ENCODE data around the gene FGF4. TPM values are rescaled to one million over a fixed set of nuclear protein-coding genes. Genes with fewer than 3 reads are reported as not detected.

The FGF4 gene
- total RNA-seq, 1 experiment from 2014 or later: not detected

DNA sequence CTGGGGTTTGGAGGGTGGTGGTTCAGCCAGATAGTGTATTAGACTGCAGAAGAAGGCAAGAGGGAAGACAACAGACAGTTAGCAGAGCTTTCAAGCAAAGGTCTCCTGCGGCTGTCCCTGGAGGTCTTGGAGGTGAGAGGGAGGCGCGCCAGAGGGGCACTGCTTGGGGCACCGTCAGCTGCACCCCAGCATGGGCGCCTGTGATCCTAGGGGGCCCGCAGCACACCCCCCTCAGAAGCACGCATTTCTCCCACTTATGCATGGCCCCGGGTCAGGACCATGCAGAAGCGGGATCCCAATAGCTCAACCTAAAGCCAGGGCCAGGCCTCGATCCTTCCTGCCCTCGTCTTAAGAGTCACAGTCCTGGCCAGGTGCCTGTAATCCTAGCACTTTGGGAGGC is 26.5 kb downstream of the FGF4 start:
- H3K27ac ChIP-seq (ENCODE audit: low read length): no peak overlapping the region
- DNase-seq: no peak
- H3K9me3 ChIP-seq (ENCODE audit: low read length): no peaks in the 10 kb centered on the region
- H4K20me1 ChIP-seq (ENCODE audit: insufficient read depth, low read depth, low read length): no peaks in the 10 kb centered on the region
- no peaks in the 10 kb centered on the region for H3K4me1 ChIP-seq (ENCODE audit: low read length)
- no peaks in the 10 kb centered on the region for H3K79me2 ChIP-seq (ENCODE audit: low read length)
- H3K36me3 ChIP-seq (ENCODE audit: insufficient read depth, low read length): no peaks in the 10 kb centered on the region
- H3K4me3 ChIP-seq (ENCODE audit: low read length): no peak overlapping the region
- no peak overlapping the region for H2AFZ ChIP-seq (ENCODE audit: low read length)
- H3K27me3 ChIP-seq (ENCODE audit: low read length): no peaks in the 10 kb centered on the region
- H3K9ac ChIP-seq (ENCODE audit: low read length): no peak overlapping the region
- H3K9me2 ChIP-seq (replicated peaks; ENCODE audit: insufficient read depth, low read length): no peaks in the 10 kb centered on the region
- no peak overlapping the region for H3K4me2 ChIP-seq (ENCODE audit: low read depth, low read length, poor library complexity, severe bottlenecking)

DNA sequence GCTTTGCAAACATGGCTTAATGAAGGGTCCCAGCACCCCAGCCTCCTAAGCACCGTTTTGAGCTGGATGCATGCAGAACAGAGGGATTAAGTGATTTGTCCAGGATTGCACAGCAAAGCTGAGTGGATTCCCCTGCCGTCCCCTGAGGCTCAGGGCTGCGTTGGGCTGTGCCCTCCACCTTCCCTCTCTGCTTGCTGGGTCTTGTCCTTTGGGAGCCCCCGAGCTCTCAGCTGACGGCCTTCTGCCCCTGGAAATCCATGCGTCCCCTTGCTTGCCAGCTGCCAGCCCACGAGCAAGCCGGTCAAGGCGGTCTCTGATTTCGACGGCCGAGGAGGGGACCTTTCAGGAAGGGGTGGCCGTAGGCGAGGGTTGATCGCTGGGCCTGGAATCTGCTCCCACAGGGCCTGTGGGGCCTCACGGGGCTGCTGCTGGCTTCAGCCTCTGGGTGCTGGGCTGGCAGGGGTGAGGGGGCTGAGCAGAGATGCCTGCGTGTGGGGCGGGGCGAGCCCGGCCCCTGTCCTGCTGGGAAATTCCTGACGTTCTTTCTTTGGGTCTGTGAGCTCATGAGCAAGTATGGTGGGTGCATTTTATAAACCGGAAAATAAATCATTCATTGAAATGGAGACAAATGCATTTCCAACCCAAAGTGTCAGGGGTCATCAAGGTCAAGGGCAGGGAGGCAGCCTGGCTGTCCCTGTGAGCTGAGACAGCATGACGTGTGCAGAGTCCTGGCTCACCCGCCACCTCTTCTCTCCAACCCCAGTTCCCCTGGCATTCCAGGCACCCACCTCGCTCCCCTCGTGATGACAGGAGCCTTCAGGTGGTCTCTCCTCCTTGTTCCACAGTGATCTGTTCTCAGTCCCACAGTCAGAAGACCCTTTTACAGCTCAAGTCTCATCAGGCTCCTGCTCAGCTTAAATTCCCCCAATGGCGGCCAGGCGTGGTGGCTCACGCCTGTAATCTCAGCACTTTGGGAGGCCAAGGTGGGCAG is 28.1 kb downstream of the FGF4 start:
- Histone ChIP-seq H3K79me2 (ENCODE audit: low read length) (no peaks in the 10 kb centered on the region), H3K36me3 (ENCODE audit: insufficient read depth, low read length) (no peaks in the 10 kb centered on the region), H3K4me2 (ENCODE audit: low read depth, low read length, poor library complexity, severe bottlenecking) (no peak overlapping the region), H3K9me3 (ENCODE audit: low read length) (no peaks in the 10 kb centered on the region), H3K4me1 (ENCODE audit: low read length) (no peaks in the 10 kb centered on the region), H2AFZ (ENCODE audit: low read length) (no peak overlapping the region), H3K27ac (ENCODE audit: low read length) (no peak overlapping the region), H3K4me3 (ENCODE audit: low read length) (no peak overlapping the region), H4K20me1 (ENCODE audit: insufficient read depth, low read depth, low read length) (no peaks in the 10 kb centered on the region), H3K9ac (ENCODE audit: low read length) (no peak overlapping the region), H3K9me2 (replicated peaks; ENCODE audit: insufficient read depth, low read length) (no peaks in the 10 kb centered on the region), H3K27me3 (ENCODE audit: low read length) (no peaks in the 10 kb centered on the region)
- DNase-seq: no peak

- H4K20me1 ChIP-seq (ENCODE audit: insufficient read depth, low read depth, low read length): no peaks in the 10 kb centered on the region
- no peak overlapping the region for H3K27ac ChIP-seq (ENCODE audit: low read length)
- no peaks in the 10 kb centered on the region for H3K4me1 ChIP-seq (ENCODE audit: low read length)
- H3K9me2 ChIP-seq (replicated peaks; ENCODE audit: insufficient read depth, low read length): no peaks in the 10 kb centered on the region
- H3K4me2 ChIP-seq (ENCODE audit: low read depth, low read length, poor library complexity, severe bottlenecking): no peak overlapping the region
- no peak overlapping the region for H3K9ac ChIP-seq (ENCODE audit: low read length)
- H3K27me3 ChIP-seq (ENCODE audit: low read length): no peaks in the 10 kb centered on the region
- no peak overlapping the region for H2AFZ ChIP-seq (ENCODE audit: low read length)
- H3K9me3 ChIP-seq (ENCODE audit: low read length): no peaks in the 10 kb centered on the region
- H3K79me2 ChIP-seq (ENCODE audit: low read length): no peaks in the 10 kb centered on the region
- no peak overlapping the region for H3K4me3 ChIP-seq (ENCODE audit: low read length)
- no peaks in the 10 kb centered on the region for H3K36me3 ChIP-seq (ENCODE audit: insufficient read depth, low read length)
- DNase-seq: no peak
Measured at GRCh38 chr11:69746140-69746539, 29.0 kb downstream of the FGF4 start.

GRCh38 chr11:69745201-69745600 is 29.9 kb downstream of the FGF4 start:
- Histone ChIP-seq H3K79me2 (ENCODE audit: low read length) (no peaks in the 10 kb centered on the region), H3K36me3 (ENCODE audit: insufficient read depth, low read length) (no peaks in the 10 kb centered on the region), H3K27ac (ENCODE audit: low read length) (no peak overlapping the region), H3K4me3 (ENCODE audit: low read length) (no peak overlapping the region), H3K9ac (ENCODE audit: low read length) (no peak overlapping the region), H3K9me2 (replicated peaks; ENCODE audit: insufficient read depth, low read length) (no peaks in the 10 kb centered on the region), H3K27me3 (ENCODE audit: low read length) (no peaks in the 10 kb centered on the region), H2AFZ (ENCODE audit: low read length) (no peak overlapping the region), H3K4me1 (ENCODE audit: low read length) (no peaks in the 10 kb centered on the region), H3K9me3 (ENCODE audit: low read length) (no peaks in the 10 kb centered on the region), H4K20me1 (ENCODE audit: insufficient read depth, low read depth, low read length) (no peaks in the 10 kb centered on the region), H3K4me2 (ENCODE audit: low read depth, low read length, poor library complexity, severe bottlenecking) (no peak overlapping the region)
- no peak for DNase-seq

GRCh38 chr11:69744435-69744834 is 30.7 kb downstream of the FGF4 start:
- H3K4me2 ChIP-seq (ENCODE audit: low read depth, low read length, poor library complexity, severe bottlenecking): no peak overlapping the region

GRCh38 chr11:69734841-69735240 is 40.3 kb downstream of the FGF4 start:
- no peak overlapping the region for H3K27ac ChIP-seq (ENCODE audit: low read length)
- no peak overlapping the region for H3K4me3 ChIP-seq (ENCODE audit: low read length)
- H3K4me1 ChIP-seq (ENCODE audit: low read length): no peaks in the 10 kb centered on the region
- no peak overlapping the region for H2AFZ ChIP-seq (ENCODE audit: low read length)
- H3K79me2 ChIP-seq (ENCODE audit: low read length): no peaks in the 10 kb centered on the region
- H3K9ac ChIP-seq (ENCODE audit: low read length): no peak overlapping the region
- no peaks in the 10 kb centered on the region for H3K9me3 ChIP-seq (ENCODE audit: low read length)
- H3K27me3 ChIP-seq (ENCODE audit: low read length): no peaks in the 10 kb centered on the region; the same call in 1 of the 2 replicates
- no peaks in the 10 kb centered on the region for H3K9me2 ChIP-seq (replicated peaks; ENCODE audit: insufficient read depth, low read length)
- H4K20me1 ChIP-seq (ENCODE audit: insufficient read depth, low read depth, low read length): no peaks in the 10 kb centered on the region
- DNase-seq: no peak
- H3K4me2 ChIP-seq (ENCODE audit: low read depth, low read length, poor library complexity, severe bottlenecking): no peak overlapping the region
- H3K36me3 ChIP-seq (ENCODE audit: insufficient read depth, low read length): no peaks in the 10 kb centered on the region

More at GRCh38 chr11:69744435-69744834, 30.7 kb downstream of the FGF4 start:
- DNase-seq: no peak
- no peaks in the 10 kb centered on the region for H3K9me2 ChIP-seq (replicated peaks; ENCODE audit: insufficient read depth, low read length)
- no peak overlapping the region for H2AFZ ChIP-seq (ENCODE audit: low read length)
- H3K27me3 ChIP-seq (ENCODE audit: low read length): no peaks in the 10 kb centered on the region
- no peak overlapping the region for H3K9ac ChIP-seq (ENCODE audit: low read length)
- no peak overlapping the region for H3K4me3 ChIP-seq (ENCODE audit: low read length)
- H3K36me3 ChIP-seq (ENCODE audit: insufficient read depth, low read length): no peaks in the 10 kb centered on the region
- H3K79me2 ChIP-seq (ENCODE audit: low read length): no peaks in the 10 kb centered on the region
- H3K27ac ChIP-seq (ENCODE audit: low read length): no peak overlapping the region
- H4K20me1 ChIP-seq (ENCODE audit: insufficient read depth, low read depth, low read length): no peaks in the 10 kb centered on the region
- no peaks in the 10 kb centered on the region for H3K4me1 ChIP-seq (ENCODE audit: low read length)
- no peaks in the 10 kb centered on the region for H3K9me3 ChIP-seq (ENCODE audit: low read length)

DNA sequence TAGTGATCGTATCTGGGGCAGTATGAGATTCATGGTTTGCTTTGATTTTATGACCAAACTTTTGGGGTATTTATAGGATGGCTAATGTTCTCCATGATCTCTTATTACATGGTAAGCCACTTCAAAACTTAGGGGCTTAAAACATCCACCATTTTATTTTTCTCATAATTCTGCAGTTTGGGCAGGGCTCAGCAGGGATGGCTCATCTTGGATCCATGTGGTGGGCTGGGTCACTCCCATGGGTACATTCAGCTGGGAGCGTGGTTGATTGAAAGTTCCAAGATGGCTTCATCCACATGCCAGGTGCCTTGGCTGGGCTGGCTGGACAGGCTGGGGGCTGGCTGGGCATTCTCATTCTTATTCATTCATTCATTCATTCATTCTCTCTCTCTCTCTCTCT is 40.8 kb downstream of the FGF4 start:
- no peak overlapping the region for H3K9ac ChIP-seq (ENCODE audit: low read length)
- H3K4me1 ChIP-seq (ENCODE audit: low read length): no peaks in the 10 kb centered on the region
- no peak overlapping the region for H3K4me2 ChIP-seq (ENCODE audit: low read depth, low read length, poor library complexity, severe bottlenecking)
- no peaks in the 10 kb centered on the region for H3K9me2 ChIP-seq (replicated peaks; ENCODE audit: insufficient read depth, low read length)
- H3K4me3 ChIP-seq (ENCODE audit: low read length): no peak overlapping the region
- no peaks in the 10 kb centered on the region for H3K36me3 ChIP-seq (ENCODE audit: insufficient read depth, low read length)
- no peaks in the 10 kb centered on the region; the same call in 1 of the 2 replicates for H3K27me3 ChIP-seq (ENCODE audit: low read length)
- no peaks in the 10 kb centered on the region for H3K79me2 ChIP-seq (ENCODE audit: low read length)
- no peak for DNase-seq
- H3K9me3 ChIP-seq (ENCODE audit: low read length): no peaks in the 10 kb centered on the region
- H4K20me1 ChIP-seq (ENCODE audit: insufficient read depth, low read depth, low read length): no peaks in the 10 kb centered on the region
- no peak overlapping the region for H3K27ac ChIP-seq (ENCODE audit: low read length)
- H2AFZ ChIP-seq (ENCODE audit: low read length): no peak overlapping the region

DNA sequence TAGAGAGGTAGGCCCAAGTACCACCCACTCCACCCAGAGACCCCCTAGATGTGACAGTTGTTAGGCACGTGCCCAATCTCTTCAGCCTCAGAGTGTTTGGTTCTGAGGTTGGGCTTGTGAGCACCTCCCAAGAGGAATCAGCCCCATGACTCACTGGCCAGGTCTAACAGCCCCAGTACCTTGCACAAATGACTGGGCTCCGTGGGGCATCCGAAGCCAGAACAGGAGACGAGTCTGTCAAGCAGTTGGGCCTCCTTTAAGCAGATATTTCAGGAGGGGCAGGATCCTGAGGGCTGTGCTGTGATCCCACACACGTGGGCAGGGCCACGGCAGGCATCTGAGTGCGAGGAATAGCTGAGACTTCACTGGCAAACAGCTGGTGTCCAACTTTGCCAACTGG is 42.2 kb downstream of the FGF4 start:
- Histone ChIP-seq H2AFZ (ENCODE audit: low read length) (no peak overlapping the region), H3K27ac (ENCODE audit: low read length) (no peak overlapping the region), H3K9ac (ENCODE audit: low read length) (no peak overlapping the region), H3K4me1 (ENCODE audit: low read length) (no peaks in the 10 kb centered on the region), H3K79me2 (ENCODE audit: low read length) (no peaks in the 10 kb centered on the region), H3K4me3 (ENCODE audit: low read length) (no peak overlapping the region), H3K9me2 (replicated peaks; ENCODE audit: insufficient read depth, low read length) (no peaks in the 10 kb centered on the region), H3K9me3 (ENCODE audit: low read length) (no peaks in the 10 kb centered on the region), H4K20me1 (ENCODE audit: insufficient read depth, low read depth, low read length) (no peaks in the 10 kb centered on the region), H3K27me3 (ENCODE audit: low read length) (no peaks in the 10 kb centered on the region; the same call in 1 of the 2 replicates), H3K4me2 (ENCODE audit: low read depth, low read length, poor library complexity, severe bottlenecking) (no peak overlapping the region), H3K36me3 (ENCODE audit: insufficient read depth, low read length) (no peaks in the 10 kb centered on the region)
- no peak for DNase-seq

Data from Karpas-422 (cell line).